Measurements from ENCODE around the gene ASIP.
"Not testable (repeated sequence)": the region's sequence is repeated elsewhere in the genome, so short reads cannot be mapped to it uniquely, and the experiment has no call there.

Gene ASIP

GRCh38 chr20:34290471-34290870, 49.2 kb downstream of the ASIP start:
- DNase-seq: no peak

DNA sequence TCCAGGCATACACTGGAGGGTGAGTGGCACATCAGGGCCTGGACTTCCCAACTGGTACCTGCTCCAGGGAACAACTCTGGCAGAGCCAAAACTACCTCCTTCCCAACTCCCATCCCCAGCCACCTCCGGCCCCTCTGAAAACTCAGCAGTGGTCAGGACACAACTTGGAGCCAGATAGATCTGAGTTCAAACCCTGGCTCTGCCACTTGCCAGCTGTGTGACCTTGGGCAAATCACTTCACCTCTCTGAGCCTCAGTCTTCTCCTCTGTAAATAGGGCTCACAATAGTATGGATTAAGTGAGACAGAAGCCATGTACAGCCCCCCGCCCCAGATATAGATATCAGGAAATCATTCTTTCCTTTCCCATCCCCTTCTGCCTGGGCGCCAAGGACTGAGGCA, 51.3 kb downstream of the ASIP start:
- DNase-seq: no peak

- no peak for DNase-seq
Observed at GRCh38 chr20:34293119-34293518, 51.9 kb downstream of the ASIP start.

DNA sequence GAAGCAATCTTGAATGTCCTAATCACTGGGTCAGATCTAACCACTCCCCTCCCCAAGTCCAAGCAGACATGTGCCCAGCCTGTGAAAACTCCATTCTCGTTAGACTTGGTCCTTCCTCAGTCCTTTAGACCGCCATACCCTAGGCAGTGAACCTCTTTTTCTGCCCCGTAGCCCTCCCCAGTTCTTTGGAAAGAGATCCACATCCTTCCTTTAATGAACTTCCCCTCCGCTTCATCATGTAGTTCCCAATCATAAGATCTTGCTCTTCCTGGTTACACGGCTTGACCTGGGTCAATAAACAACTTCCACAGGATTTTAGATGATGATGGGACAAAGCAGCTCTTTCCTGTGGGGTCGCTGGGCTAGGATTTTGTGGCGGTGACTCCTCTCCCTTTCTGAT, 52.4 kb downstream of the ASIP start:
- no peak for DNase-seq

- no peak for DNase-seq
Observed at GRCh38 chr20:34294563-34294962, 53.3 kb downstream of the ASIP start.

GRCh38 chr20:34295284-34295683, 54.1 kb downstream of the ASIP start:
- no peak for DNase-seq

- no peak for DNase-seq
Observed at GRCh38 chr20:34296468-34296867, 55.2 kb downstream of the ASIP start.

DNA sequence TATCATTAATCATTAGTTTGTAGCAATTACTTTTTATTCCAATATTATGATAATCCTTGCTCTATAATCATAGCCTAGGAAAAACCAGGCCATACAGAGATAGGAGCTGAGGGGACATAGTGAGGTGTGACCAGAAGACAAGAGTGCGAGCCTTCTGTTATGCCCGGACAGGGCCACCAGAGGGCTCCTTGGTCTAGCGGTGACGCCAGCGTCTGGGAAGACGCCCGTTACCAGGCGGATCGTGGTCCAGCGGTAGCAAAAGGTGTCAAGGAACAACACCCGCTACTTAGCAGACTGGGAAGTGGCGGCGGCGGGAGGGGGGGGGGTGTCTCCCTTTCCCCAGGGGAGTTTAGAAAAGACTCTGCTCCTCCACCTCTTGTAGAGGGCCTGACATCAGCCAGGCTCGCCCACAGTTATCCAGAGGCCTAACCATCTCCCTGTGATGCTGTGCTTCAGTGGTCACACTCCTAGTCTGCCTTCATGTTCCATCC, 57.1 kb downstream of the ASIP start:
- DNase-seq: not testable (repeated sequence)

- no peak for DNase-seq
Observed at GRCh38 chr20:34299556-34300255, 58.5 kb downstream of the ASIP start.

- DNase-seq: no peak
Observed at GRCh38 chr20:34300256-34300806, 59.1 kb downstream of the ASIP start.

GRCh38 chr20:34300809-34301586, 59.8 kb downstream of the ASIP start:
- no peak for DNase-seq

DNA sequence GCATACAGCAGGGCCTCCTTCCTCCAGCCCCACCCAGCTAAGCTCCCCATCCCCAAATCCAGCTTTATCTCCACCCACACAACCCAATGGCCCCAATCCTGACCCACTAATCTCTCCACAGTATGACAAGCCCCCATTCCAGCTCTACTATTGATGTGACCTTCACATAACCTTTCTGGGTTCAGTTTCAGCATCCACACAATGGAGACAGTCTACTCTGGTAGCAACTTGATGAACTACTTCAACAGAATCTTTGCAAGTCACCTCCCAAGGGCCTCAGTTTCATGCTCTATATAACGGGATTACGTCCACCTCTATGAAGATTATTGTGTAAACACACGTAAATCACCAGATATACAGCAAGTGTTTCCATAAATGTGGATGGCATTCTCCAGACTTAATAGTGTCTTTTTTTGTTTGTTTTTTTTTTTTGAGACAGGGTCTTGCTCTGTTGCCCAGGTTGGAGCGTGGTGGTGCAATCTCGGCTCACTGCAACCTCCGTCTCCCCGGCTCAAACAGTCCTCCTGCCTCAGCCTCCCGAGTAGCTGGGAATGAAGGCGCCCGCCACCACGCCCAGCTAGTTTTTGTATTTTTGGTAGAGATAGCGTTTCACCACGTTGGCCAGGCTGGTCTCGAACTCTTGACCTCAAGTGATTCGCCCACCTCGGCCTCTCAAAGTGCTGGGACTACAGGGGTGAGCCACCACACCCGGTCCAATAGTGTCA, 60.5 kb downstream of the ASIP start:
- peak; percentile 11 to 21 for DNase-seq

- DNase-seq: no peak
Observed at GRCh38 chr20:34302312-34302722, 61.1 kb downstream of the ASIP start.

DNA sequence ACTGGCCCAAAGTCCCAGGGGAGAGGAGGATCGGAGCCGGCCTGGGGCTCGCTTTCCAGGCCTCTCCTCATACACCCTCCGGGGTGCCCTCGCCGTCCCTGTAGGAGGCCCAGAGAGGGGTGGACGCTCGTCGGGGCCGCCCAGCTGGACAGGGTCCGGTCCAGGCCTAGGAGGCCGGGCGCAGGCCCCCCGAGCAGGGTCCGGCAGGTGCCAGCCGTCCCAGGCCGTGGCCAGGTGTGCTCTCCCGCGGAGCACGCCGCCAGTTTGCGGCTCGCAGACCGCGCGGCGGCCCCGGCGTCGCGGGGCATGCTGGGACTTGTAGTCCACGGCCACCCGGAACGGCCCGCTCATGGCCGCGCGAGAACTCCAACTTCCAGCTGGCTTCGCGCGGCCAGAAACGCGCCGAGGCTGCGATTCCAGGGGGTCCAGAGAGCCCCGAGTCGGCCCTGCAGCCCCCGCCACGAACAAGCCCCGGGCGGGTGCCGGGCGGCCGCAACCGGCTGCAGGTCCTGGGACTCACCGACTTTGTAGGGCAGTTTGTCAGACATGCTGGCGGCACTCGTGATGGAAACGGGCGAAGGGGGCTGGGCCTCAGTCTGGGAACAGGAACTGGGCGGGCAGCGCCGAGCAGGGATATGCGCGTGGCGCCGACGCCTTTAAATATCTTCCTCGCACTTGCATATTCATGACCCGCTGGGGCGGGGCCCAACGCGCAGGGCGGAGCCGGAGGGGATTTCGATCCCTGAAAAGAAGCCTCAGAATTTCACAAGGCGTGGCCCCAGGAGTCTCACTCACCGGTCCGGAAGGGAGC, 61.7 kb downstream of the ASIP start, which contains the start of gene AHCY:
Gene AHCY (minus strand): TSS at position 633 of the 811 bp plus-strand sequence. CDS start 85 bp downstream, at position 548.
- peak; percentile 97 to 99 for DNase-seq

GRCh38 chr20:34305333-34306230, 64.4 kb downstream of the ASIP start:
- DNase-seq: no peak

DNA sequence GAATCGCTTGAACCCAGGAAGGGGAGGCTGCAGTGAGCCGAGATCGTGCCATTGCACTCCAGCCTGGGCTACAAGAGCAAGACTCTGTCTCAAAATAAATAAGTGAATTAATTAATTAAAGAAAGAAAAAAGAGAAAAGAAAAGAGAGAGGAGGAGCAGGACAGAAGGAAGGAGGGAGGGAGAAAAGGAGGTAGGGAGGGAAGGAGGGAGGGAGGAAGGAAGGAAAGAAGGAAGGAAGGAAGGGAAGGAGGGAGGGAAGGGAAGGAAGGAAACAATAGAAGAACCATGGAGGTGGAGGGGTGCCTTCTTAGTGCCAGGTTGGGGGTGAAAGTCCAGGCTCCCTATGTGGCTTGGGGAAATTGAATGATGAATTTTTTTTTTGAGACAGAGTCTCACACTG, 68.5 kb downstream of the ASIP start:
- DNase-seq: no peak

DNA sequence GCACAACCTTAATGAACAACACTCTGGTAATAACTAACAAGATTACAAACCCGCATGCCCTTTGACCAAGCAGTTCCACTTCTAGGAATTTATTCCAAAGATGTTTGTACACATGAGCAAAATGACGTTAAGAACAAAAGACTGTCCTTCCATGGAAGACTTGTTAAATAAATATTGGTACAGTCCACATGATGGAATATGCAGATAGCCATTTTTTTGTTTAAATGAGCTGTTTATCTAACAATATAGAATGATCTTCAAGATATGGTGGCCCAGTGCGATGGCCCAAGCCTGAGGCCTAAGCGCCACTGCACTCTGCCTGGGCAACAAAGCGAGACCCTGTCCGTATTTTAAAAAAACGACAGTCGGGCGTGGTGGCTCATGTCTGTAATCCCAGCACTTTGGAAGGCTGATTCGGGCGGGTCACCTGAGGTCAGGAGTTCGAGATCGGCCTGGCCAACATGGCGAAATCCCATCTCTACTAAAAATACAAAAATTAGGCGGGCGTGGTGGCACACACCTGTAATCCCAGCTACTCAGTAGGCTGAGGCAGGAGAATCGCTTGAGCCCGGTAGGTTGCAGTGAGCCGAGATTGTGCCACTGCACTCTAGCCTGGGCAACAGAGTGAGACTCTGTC, 69.4 kb downstream of the ASIP start:
- no peak for DNase-seq

GRCh38 chr20:34311118-34312023, 70.1 kb downstream of the ASIP start:
- no peak for DNase-seq

DNA sequence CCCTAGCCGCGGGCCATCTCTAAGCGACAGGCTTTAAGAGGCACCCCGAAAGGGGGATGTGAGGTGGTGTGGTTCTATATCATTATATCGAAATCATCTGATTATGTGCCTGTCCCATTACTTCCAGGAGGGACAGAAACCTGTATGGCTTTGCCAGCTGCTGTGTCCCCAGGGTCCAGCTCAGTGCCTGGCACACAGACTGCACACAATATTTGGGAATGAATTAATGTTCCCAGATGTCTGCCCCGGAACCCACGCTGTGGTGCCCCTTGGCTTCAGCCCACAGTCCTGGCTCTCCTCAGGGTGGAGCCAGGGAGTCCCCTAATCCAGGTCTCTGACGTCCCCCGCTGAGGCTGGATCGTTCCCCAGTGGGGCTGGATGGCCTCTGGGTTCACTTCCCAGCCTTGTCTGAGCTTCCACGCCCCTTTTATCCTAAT, 70.8 kb downstream of the ASIP start:
- DNase-seq: no peak
